GM21423 (cell line): ENCODE measurements around the gene CRY2.
"Not testable (repeated sequence)": the region's sequence is repeated elsewhere in the genome, so short reads cannot be mapped to it uniquely, and the experiment has no call there.

Source experiments
- ATAC-seq: cut with Tn5 transposase; IDR thresholded peaks from one replicate; pipeline ENCODE4 v1.9.1; 2021; ENCODE audit warnings: mild to moderate bottlenecking, moderate library complexity; ENCODE audit not compliant: unreplicated experiment

The CRY2 gene

DNA sequence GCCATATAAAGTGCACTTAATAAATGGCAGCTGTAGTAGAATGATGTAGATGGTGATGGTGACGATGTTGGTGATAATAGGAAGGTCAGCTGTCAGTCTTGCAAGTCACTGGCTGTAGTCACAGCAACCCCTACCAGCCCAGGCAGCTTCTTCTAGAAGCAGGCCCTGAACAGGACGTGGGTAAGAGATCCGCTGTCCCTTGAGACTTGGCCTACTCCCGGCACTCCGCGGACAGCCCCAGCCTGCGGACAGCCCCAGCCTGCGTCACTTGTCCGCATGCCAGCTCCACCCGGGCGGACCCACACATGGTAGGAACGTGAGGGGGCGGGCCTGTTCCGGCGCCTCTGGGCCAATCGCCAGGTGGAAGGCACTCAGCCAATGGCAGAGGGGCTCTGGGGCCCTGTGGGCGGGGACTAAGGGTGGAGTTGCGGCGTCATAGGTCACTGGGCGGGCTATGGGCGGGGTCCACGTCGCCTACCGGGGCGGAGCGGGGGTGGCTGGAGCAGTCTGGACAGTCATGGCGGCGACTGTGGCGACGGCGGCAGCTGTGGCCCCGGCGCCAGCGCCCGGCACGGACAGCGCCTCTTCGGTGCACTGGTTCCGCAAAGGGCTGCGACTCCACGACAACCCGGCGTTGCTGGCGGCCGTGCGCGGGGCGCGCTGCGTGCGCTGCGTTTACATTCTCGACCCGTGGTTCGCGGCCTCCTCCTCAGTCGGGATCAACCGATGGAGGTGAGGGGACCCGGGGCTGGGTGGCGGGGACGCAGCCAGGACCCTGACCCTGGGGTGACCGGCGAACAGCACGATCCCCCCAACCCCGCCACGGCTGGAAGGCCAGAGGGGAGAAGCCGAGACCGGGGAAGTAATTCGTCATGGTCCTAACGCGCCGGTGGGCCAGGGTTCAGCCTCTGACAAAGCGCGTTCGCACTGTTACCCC lies at the start of gene CRY2:
CRY2 (plus strand) TSS at position 502 of the 937 bp plus-strand sequence; CDS start at position 518, 16 bp downstream.
- ATAC-seq = peak; percentile 89

DNA sequence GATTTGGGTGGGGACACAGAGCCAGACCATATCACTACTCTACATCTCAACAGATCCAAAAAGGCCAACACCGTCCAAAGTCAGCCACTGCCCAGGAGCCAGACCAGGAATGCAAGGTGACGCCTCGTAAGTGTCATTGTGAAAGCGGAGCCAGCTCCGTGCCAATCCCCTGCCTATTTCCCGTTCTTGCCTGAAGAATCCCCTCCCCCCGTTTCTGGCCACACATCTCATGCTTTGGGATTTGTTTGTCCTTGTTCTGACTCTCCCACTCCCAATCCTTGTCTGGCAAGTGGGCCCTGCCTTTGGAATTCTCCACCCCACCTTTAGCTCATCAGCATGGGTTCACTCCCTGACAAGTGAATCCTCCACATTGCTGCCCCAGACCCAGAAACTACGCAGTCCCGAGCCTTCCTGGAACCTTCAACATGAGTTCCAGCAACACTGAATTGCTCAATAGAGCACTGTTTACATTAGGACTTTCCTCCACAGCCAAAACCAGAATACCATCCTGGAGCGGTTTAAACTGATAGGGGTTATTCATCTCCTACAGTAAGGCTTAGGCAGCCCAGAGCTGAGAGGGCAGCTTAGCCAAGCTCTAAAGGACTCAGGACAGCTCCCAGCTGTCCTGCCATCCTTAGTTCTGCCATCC lies 48.4 kb upstream of the CRY2 start:
- no peak for ATAC-seq

- ATAC-seq = no peak
Observed at GRCh38 chr11:45799562-45799961, 47.7 kb upstream of the CRY2 start.

DNA sequence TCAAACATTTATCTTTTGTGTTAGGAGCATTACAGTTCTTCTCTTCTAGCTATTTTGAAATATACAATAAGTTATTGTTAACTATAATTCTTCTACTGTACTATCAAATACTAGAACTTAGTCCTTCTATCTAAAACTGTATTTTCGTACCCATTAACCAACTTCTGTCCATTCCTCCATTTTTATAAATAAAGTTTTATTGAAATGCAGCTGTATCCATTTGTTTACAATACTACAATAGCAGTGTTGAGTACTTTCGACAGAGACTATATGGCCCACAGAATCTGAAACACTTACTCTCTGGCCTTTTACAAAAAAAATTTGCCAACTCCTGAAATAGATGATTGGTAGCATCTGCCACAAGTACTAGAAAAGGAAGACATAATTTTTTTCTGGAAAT lies 47.0 kb upstream of the CRY2 start:
- no peak for ATAC-seq

DNA sequence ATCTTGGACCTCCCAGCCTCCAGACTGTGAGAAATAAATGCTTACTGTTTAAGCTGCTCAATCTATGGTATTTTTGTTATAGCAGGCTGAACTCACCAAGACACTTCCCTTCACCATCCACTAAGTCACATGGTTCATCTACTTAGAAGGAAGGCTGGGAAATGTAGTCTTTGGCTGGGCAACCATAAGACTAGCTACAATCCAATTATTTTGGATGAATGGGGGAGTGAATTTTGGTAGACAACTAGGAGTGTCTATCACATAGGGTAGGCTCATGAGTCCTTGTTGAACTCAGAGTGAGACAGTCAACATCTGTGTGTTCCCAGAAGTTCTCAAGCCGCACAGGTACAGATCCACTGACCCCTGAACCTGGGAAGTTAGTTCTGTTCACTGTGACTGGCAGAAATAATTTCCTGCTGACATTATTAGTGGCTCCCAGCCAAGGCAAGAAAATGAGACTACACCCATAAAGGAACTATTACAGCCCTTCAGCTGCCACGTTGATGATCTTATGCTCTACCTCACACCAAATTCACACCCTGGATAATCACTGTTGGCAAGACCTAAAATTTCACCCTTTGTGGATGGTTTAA lies 45.5 kb upstream of the CRY2 start:
- ATAC-seq = no peak

GRCh38 chr11:45802531-45803317 lies 44.6 kb upstream of the CRY2 start:
- ATAC-seq = no peak

DNA sequence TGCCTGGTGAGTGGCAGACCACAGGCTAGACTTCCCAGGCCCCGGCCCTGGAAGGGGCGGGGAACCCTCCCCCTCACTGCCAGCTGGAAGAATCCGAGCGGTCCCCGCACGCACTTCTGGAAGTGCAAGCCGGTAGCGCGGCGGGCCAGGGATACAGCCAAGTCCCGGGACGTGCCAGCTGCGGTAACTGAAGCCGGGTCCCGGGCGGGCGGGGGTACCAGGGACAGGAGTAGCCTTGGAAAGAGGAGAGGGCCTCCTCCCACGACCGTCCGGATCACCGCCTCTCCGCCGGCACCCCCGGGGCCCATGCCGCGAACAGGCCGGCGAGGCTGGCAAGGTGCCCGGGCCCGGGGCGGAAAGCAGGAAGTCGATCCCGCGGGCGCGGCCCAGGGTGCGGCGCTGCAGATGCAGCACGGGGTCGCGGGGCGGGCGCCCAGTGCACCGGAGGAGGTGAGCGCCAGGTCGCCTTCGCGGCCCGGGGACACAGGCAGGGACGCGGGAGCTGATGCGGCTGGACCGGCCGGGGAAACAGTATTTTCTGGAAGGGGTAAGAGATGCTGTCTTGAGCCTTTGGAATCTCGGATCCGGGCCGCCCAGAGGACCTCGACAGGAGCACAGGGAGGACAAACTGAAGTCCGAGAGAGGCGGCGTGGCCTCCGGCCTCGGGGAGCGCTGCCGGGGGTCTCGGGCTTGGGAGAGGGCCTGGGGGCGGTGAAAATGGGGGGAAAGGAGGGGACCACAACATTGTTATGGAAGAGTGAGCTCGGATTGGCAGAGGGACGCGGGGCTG lies 43.1 kb upstream of the CRY2 start:
- no peak for ATAC-seq

- peak; percentile 96 for ATAC-seq
Observed at GRCh38 chr11:45804761-45805304, 42.4 kb upstream of the CRY2 start, which contains the start of gene SLC35C1. TSS of gene SLC35C1 (plus strand) at chr11:45805149. CDS start at chr11:45805802, 653 bp downstream.

- no peak for ATAC-seq
Observed at GRCh38 chr11:45805305-45806071, 41.8 kb upstream of the CRY2 start.

DNA sequence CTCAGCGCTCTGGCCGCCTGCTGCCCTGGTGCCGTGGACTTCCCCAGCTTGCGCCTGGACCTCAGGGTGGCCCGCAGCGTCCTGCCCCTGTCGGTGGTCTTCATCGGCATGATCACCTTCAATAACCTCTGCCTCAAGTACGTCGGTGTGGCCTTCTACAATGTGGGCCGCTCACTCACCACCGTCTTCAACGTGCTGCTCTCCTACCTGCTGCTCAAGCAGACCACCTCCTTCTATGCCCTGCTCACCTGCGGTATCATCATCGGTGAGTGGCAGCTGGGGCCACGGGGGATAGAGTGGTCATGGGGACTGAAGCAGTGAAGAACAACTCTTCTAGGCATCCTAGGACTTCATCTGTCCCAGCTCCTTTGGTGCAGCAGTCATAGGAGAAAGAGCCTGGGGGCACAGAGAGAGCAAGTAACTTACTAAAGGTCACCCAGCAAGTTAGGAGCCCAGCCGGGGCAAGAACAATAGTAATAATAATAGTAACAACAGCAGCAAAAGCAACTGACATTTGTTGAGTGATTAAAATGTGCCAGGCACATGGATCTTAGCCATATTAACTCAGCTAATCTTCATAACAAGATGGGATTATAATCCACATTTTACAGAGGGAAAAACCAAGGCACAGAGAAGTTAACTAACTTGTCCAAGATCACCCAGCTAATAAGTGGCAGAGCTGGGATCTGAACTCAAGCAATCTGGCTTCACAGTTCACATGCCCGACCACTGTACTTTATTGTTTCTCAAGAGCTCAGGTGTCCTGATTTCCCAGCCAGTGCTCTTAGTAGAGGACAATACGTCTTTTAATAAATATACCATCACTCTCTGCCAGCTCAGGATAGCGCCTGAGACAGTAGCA lies 41.0 kb upstream of the CRY2 start:
- ATAC-seq = no peak

DNA sequence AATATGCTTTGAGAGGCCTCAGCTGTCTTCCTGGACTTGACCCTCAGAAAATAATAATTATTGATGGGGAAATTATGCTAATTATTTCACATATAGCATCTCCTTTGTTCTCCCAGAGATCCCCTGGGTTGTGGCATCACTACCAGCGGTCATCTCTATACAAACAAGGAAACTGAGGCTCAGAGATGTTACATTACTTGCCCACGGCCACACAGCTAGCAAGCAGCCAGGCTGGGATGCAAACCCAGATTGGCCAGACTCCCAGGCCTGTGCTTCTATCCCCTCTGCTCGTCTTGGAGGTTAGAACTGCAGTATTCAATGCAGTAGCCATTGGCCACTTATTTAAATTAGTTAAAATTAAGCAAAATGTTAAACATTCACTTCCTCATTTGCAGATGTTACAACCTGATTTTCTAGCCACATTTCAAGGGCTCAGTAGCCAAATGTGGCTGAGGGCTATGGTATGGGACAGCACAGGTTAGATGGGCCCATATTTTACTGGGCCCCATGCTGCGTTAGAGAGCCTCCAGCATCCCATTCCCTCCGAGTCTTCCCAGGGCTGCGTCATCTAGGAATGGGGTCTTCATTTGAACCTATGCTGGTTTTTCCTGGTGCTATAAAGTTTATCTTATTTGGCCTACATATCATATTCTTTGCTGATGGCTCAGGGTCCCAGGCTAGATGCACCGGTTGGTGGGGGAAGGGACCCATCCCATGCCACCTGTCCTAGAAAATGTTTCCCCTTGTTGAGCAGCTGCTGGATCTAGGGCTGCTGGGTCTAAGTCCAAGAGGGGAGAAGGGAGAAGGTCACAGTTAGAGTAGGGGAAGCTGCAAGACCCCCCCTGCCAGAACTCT lies 40.1 kb upstream of the CRY2 start:
- ATAC-seq = no peak

DNA sequence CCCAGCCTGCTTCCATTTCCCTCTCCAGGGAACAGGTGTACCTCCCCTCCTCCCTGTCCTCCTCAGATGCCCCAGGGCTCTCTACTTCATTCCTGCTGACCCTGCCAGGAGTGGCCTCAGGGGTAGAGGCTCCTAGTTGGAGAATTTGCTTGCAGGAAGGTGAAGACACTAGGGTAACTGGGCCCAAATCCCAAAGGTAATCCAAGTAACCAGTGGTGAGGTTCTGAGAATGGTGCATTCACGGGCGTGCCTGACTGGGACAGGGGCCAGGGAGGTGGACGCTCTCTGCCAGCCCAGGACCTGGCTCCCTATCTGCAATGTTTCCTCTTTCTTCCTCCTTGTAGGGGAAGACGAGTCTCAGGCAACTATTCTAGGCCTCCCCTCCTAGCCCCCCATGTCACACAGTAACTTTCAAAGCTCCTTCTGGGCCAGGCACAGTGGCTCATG lies 39.5 kb upstream of the CRY2 start:
- ATAC-seq = no peak

DNA sequence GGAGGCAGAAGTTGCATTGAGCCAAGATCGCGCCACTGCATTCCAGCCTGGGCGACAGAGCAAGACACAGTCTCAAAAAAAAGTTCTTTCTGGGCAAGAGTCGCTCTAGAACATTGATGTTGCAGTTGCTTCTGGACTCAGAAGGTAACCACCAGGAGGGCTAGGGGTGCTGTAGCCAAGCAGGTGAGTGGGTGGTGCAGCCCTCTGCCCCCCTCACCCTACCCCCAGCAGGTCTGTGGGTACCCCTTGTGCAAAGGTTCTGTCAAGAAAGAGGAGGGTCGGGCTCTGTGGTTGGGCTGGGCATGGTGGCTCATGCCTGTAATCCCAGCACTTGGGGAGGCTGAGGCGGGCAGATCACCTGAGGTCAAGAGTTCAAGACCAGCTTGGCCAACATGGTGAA lies 38.8 kb upstream of the CRY2 start:
- ATAC-seq = not testable (repeated sequence)

DNA sequence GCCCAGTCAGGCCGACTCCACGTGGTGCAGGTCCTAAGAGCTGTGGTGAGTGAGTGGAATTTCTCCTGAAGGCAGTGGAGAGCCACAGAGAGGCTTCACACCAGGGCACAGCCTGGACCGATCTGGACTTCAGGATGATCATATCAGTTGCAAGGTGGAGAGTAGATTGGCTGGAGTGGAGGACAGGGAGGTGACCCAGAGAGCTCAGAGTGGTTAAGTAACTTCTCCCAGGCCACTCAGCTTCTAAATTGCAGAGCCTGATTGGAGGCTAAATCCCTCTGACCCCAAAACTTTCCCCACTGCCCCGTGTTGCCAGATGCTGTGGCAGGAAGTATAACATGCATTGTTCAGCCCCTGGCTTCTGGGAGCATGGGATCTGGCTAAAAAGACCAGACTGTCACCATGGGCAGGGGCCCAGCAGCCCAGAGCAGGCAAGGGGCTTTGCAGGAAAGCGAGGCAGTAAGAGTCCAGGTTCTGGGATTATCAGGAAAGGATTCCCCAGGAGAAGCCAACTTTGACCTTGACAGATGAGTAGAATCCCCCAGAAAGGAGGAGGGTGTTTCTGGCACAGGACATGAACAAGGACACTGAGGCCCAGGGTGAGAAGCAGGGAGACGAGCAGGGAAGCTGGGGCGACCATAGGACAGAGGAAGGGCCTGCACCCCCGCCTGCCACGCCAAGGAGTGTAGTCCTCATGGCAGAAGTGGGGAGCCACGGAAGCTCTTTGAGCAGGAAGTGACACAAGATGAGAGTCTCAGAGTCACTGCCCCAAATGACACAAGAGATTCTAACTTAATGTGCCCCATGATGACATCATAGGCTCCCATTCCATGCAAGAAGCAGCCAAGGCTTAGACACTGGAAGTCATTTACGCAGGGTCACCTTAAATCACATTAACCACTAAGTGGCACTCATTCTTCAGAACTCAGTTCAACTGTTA lies 37.5 kb upstream of the CRY2 start:
- ATAC-seq = no peak

DNA sequence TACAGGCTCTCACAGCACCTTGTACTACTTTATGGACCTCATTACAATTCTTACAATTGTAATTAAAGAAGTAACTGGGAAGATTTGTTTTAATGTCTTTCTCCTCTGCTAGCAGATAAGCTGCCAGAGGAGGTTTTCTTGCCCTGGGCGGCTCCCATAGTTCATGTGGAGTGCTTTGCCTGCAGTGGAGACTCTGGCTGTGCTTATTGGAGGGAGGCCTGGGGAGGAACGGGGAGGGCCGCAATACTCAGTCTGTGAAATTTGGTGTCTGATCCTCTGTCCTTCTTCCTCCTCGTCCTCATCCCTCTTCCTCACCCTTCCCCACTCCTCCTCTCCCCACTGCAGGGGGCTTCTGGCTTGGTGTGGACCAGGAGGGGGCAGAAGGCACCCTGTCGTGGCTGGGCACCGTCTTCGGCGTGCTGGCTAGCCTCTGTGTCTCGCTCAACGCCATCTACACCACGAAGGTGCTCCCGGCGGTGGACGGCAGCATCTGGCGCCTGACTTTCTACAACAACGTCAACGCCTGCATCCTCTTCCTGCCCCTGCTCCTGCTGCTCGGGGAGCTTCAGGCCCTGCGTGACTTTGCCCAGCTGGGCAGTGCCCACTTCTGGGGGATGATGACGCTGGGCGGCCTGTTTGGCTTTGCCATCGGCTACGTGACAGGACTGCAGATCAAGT lies 36.7 kb upstream of the CRY2 start:
- ATAC-seq = no peak

- ATAC-seq = no peak
Observed at GRCh38 chr11:45811109-45811435, 36.2 kb upstream of the CRY2 start.
